Measurements from ENCODE around the gene DGKI.

GRCh38 chr7:137798073-137798763 is 48.6 kb downstream of the DGKI start:
- no peak for TF ChIP-seq CTCF (IDR thresholded peaks at IDR 0.05)
- no peak for TF ChIP-seq EZH2 (IDR thresholded peaks at IDR 0.05; ENCODE audit: borderline replicate concordance, insufficient read depth, low read depth, low read length, poor library complexity, severe bottlenecking)

All from B cell (primary cell).